Measurements from ENCODE around the gene POLE.

GRCh38 chr12:132685400-132685799 lies 1.7 kb downstream of the POLE start:
- TF ChIP-seq ZNF24 (IDR thresholded peaks at IDR 0.05), result no peak
- TF ChIP-seq ZBTB33 (IDR thresholded peaks at IDR 0.05), result no peak
- TF ChIP-seq POLR2A (IDR thresholded peaks at IDR 0.05; ENCODE audit: low read depth, low read length), result no peak
- TF ChIP-seq GABPA (IDR thresholded peaks at IDR 0.05; ENCODE audit: low read depth), result no peak
- no peak for TF ChIP-seq CTCF (IDR thresholded peaks at IDR 0.05 in 2 of 3, conservative IDR thresholded peaks at IDR 0.05 in 1 of 3; ENCODE audit: control insufficient read depth in 2 of 3, extremely low read depth in 1 of 3, insufficient read depth in 1 of 3, low read depth in 3 of 3, low read length in 3 of 3)
- TF ChIP-seq NFIC (IDR thresholded peaks at IDR 0.05; ENCODE audit: low read depth, low read length), result no peak
- no peak for TF ChIP-seq EZH2 (IDR thresholded peaks at IDR 0.05; ENCODE audit: borderline replicate concordance, control insufficient read depth, low read depth, low read length)
- no peak for TF ChIP-seq ZBTB4 (CRISPR knock-in tag; IDR thresholded peaks at IDR 0.05)
- no peak for TF ChIP-seq RFX5 (IDR thresholded peaks at IDR 0.05; ENCODE audit: low read depth, low read length)
- no peak for TF ChIP-seq NFXL1 (IDR thresholded peaks at IDR 0.05; ENCODE audit: borderline replicate concordance)
- TF ChIP-seq SIN3A (IDR thresholded peaks at IDR 0.05; ENCODE audit: low read depth, low read length), result no peak

All from GM12878 (cell line).